Middle frontal gyrus (tissue), 1 donor: ENCODE data around the gene KNCN.

Source experiments
- DNase-seq: peaks from one replicate; pipeline ENCODE4 v3.0.0-alpha.2; 2015; ENCODE audit warnings: low spot score; ENCODE audit errors: extremely low spot score

Gene KNCN

DNA sequence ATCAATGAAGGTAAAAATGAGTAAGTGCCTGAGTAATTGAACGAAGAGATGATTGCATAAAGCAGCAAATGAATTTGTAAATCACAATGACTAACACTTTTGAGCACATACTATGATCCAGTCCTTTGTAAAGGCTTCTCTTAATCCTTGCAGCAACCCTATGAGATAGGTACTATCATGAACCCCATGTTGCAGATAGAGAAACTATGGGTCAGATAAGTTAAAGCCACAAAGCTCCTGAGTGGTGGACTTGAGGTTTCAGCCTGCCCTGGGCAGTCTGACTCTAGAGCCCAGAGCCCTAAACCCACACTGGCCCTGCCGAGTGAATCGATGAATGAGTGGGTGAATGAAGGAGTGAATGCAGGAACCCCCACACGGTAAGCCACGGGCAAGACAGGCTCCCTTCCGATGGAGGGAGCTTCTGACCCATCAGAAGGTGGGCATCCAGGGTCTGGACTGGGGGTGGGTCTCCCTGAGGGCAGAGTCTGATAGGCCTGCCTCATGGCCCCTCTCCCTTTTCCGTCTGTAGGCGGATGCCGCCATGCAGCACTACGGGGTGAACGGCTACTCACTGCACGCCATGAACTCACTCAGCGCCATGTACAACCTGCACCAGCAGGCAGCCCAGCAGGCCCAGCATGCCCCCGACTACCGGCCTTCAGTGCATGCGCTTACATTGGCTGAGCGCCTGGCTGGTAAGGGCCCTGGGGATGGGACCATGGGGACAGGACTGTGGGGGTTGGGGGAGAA, 44.8 kb downstream of the KNCN start:
- DNase-seq, result no peak

DNA sequence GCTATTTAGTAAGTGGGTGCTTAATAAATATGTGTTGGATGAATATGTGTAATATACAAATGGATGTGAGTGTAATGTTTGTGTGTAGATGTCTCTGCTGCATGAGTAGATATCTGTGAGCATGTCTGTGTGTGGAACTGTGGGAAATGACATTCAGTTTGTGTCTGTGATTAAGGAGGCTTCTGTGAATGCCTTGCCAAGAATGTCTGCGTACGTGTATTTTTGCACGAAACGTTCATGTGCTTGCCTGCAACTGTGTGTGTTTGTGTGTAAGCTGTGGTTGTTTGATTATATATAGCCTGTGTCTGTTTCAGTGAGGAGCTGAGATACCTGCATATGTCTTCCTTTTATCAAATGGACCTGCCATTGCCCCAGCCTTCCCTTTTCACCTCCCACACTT, 48.0 kb downstream of the KNCN start:
- no peak for DNase-seq

DNA sequence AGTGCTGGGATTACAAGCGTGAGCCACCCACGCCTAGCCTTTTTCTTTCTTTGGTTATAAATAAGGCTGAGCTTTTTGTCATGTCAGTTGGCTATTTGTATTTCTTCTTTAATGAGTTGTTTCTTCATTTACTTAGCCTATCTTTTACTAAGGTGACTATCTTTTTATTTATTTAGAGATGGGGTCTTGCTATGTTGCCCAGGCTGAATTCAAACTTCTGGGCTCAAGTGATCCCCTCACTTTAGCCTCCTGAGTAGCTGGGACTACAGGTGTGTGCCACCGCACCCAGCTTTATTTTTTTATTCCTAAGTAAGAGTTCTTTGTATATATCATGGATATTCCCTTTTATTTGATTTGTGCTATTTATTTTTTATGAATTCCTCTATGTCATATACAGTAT, 49.9 kb downstream of the KNCN start:
- no peak for DNase-seq

DNA sequence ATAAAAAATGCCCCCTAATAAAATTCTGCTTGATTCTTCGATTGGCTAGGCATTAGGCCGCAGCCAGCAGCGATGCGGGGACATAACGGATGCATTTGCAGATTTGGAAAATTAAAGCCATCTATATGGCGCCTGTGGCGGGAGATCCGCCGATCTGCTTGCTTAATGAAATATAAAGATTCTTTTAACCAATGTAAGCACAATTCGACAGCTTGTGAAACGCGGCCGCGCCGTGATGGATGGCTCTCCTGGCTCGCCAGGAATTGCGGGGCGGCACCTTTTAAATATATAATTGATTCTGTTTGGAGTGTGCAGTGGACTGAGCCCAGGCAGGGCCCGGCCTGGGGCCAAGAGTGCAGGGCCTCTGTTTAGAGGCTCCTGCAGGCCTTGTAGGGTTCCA, 53.8 kb downstream of the KNCN start:
- DNase-seq, result no peak

DNA sequence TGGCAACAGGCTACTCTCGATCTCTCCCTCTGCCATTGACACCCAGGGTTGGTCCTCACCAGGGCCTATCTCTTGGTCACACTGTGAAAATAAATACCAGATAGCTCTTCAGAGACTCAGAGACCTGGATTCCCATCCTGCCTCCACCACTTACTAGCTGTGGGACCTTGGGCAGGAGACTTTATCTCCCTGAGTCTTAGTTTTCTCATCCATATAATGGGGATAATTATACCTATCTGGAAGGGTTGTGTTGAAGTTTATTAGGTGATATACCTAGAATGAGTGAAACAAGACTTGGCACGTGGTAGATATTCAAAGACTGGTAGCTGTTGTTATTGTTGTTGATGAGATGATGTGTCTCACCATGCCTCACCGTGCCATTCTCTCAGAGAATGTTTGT, 54.4 kb downstream of the KNCN start:
- no peak for DNase-seq

DNA sequence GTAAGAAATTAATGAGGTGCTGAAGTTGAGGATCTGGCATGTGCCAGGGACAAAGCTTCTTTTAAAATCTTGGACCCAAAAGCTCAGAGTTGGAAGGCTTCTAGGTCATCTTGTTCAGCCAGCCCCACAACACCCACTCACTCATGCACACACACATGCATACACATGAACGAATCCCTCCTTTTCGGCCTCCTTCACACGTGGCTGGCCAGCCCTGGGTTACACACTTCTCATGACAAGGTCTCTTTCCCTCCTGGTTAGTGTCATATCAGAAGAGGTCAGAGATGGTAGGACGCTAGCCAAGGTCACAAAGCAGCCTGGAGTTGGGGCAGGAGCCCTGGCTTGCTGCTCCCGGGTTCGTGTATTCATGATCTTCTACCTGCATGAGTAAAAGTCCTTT, 54.9 kb downstream of the KNCN start:
- no peak for DNase-seq

DNA sequence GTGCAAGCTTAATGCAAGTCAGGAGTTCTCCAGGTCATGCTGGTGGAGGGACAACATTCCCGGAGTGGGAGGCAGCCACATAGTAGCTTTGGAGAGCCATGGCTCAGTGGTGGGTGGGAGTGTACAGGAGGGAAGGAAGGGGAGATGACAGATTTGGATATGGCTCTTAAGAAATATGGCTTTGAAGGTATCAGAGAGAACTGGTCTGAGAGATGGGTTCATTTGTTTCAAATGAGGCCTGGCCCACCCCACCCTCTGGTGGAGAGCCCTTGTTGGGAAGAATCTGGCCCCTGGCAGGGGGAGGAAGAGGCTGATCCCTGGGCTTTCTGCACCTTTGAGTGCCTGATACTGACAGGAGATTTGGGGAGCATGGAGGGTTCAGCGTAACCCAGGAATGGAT, 55.7 kb downstream of the KNCN start:
- no peak for DNase-seq
